GM21367 (cell line): ENCODE measurements around the gene DGKD.
A peak's percentile ranks its signal among the peaks of the same experiment; 100 is the strongest.

ENCODE experiments used
- ATAC-seq: cut with Tn5 transposase; IDR thresholded peaks from one replicate; pipeline ENCODE4 v1.9.1; 2021; ENCODE audit not compliant: unreplicated experiment

Gene DGKD

DNA sequence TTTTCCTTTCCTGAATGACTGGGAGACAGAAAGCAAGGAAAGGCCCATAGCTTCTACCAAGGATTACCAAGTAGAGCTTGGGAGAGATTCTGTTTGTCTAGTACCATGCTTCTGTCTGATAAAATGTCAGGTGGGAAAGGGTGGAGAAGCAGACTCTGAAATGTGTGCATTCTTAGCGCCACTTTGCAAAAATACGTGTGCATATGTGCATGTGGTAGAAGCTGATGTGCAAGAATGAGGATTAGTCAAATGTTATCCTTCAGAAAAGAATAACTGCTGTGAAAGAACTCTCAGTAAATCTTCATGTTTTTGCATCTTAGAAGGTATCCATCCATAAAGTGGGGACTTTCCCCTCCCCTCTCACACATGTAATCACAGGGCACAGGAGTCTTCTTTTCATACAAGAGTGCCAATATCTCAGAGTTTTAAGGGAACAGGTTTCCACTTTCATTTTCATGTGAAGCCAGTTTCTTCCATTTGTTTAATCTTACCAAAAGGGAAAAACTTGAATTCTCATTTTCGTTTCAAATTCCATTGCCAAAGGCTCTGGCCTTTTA, 15.4 kb upstream of the DGKD start:
- no peak for ATAC-seq

DNA sequence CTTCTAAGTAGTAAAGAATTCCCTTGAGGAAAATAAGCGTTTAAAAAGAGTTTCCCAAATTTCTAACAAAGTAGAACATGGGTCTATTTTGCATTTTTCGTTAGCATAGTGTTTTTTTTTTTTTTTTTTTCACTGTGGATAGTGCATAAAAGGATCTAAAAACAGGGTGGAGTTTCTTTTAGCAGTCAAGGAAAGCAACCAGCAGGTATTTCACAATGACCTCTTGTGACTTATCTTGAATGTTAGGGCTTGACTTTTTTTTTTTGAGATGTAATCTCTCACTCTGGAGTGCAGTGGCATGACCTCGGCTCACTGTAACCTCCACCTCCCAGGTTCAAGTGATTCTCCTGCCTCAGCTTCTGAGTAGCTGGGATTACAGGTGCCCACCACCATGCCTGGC, 14.9 kb upstream of the DGKD start:
- no peak for ATAC-seq

DNA sequence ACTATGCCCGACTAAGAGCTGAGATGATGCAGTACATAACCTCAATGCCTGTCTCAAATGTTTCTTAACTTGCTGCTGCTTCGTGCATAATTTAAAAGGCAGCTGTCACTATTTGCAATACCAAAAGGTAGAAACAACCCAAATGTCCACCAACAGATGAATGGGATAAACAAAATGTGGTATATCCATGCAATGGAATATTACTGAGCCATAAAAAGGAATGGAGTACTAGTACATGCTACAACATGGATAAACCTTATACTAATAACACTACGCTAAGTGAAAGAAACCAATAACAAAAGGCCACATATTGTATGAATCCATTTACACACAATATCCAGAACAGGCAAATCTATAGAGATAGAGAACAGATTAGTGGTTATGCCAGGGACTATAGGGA, 13.0 kb upstream of the DGKD start:
- no peak for ATAC-seq

DNA sequence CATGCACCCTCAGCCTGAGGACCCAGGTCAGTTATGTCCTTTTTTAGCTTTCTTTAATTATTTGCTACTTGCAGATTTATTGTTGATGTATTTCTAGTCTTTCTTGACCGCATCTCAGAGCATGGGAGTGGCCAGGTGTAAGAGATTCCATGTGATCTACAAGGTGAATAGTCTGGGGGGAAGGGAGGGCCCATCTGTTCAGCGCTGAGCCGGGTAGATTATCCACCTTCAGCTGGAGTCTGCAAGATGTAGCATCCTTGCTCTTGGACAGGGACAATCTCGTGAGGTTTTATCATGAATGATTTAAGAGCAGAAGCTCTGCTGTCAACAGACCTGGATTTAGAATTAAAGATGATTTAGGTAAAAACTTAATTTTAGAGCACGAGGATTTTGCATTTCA, 12.0 kb upstream of the DGKD start:
- no peak for ATAC-seq

DNA sequence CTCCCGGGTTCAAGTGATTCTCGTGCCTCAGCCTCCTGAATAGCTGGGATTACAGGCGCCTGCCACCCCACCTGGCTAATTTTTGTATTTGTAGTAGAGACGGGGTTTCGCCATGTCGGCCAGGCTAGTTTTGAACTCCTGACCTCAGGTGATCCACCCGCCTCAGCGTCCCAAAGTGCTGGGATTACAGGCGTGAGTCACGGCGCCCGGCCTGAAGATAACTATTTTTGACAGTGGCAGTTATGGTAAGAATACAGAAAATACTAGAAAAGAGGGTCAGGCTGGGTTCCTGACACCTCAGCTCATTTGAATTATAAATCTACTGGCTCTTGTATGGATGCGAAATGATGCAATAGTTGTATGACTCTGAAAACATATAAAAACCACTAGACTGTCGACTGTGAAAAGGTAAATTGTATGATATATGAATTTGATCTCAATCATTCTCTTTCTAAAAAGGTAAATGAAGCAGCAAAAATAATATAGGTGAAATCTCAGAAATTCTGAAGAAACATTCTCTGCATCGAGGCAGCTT, 11.1 kb upstream of the DGKD start:
- ATAC-seq, result no peak

DNA sequence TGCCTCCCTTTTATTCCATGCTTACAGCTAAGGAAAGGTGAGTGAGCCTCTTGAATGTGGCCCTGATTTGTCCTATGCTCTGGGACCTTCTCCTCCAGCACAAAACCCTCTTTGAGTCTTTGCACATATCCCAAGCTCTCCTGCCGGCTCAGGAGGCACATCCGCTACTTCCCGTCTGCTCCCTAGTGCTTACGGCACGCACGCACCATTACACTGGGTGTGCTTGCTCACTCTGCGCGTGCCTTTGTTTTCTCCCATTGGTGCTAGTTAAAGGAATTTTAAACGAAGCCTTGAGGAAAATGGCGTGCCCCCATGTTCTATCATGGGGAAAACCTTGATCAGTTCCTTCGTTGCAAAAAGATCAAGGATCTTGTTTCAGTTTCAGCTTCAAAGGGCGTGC, 7.9 kb upstream of the DGKD start:
- ATAC-seq, result no peak

DNA sequence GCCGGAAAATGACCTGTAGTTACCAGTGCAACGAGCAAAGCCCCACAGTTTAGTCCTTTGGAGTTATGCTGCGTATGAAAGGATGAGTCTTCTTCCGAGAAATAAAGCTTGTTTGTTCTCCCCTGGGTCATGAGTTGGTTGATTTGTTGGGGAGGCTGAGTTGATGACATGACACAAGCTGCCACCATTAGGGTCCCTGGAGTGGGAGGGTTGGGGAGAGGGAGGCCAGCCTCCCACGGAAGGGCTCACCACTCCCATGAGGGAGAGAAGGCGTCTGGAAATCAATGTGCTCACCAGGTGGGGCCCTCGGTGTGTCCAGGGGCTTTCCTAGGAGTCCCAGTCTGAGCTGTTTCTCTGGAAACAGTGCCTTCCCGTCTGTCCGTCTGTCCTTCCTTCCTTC, 7.4 kb upstream of the DGKD start:
- ATAC-seq, result no peak

DNA sequence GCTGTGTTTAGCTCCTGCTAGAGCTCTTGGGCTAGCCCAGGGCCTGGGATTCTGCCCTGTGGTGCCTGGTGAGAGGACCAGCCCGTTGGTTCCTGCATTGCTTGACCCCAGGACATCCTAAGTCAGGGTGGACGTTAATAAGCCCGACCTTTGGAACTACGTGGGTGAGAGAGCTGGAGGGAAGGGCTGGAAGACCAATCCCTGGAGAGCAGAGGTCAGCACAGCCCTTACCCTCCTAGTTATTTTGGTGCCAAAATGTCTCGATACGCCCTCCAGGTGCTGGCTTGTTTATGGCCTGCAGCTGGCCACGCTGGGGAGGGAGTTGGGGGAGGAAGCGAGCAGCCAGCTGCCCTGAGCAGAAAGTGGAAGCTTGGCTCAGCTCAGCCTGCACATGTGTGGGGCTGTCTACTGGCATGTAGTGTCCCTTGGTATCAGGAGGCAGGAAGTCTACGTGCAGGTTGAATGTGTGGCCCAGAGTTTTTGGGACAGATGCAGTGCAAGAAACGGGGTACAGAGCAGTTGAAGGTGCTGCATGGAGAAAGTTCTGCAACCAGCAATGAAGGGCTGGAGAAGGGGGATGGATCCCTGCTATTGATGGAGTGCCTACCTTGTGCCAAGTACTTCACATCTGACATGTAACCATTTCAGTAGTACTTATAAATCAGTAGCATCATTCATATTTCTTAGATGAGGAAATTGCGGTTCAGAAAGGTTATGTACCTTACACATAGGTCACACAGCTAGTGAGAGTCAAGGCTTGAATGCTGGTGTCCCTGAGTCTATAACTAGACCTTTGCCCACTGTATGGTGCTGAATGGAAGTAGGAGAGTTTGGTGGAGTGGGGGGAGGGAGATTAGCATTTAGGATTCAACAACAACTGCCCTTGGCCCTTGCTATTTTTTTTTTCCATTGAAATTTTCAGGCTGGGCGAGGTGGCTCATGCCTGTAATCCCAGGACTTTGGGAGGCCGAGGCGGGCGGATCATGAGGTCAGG, 5.0 kb upstream of the DGKD start:
- peak; percentile 52 for ATAC-seq

DNA sequence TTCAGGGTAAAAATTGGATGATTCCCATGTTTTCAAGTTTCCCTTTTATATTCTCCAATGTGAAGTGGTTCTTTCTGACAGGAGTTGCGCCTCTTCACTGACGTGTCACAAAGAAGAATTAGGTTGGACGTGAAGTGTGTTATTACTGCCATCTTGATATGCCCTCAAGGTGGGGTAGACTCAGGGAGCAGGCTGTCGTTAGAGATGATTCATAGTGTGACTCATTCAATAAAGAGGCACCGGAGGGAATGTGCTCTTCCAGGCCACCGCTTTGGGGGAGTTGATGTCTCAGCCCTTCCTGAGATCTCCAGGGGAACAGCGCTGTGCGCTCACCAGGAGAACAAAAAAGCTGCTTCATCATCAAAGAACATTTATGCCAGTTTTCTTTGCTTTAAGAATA, 3.6 kb upstream of the DGKD start:
- ATAC-seq, result no peak

DNA sequence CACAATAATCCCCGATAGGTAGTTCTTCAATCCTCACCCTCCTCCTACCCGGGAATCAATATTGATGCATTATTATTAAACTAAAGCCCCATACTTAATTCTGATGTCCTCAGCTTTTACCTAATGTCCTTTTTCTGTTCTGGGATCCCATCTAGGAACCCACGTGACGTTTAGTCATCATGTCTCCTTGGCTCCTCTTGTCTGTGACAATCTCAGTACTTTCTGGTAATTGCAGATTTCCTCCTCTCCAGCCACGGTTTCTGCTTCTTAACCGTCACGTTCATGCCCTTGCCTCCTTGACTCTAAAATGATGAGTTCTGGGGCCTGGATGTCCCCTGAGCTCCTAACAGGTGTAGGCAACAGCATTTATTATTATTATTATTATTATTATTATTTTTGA, 2.9 kb upstream of the DGKD start:
- no peak for ATAC-seq

DNA sequence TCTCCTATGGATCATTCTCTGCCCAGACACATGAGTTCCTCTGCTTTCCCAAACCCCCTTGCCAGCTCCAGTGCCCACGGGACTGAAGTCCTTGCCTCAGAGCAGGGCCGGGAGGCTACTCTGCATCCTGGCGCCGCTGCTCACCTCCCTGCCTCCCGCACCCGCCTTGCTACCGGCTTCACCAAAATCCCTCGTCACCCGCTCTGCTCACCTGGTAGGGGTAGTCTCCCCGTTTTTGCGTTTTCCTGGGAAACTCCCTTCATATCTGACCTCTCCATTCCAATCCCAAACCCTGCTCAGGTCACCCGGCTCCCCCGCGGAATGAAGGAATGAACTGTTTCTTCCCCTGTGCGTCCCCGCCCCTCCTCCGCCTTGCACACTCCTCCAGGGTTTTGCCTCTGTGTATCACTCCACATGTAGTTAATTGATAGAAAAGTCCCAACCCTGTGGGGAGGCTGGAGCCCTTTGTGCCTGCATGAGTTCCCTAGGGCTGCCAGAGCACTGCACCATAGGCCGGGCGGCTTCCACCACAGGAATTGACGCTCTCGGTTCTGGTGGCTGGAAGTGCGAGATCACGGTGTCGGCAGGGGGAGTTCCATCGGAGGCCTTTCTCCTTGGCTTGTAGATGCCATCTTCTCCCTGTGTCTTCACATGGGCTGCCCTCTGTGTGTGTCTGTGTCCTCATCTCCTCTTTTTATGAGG, 2.0 kb upstream of the DGKD start:
- ATAC-seq, result no peak

DNA sequence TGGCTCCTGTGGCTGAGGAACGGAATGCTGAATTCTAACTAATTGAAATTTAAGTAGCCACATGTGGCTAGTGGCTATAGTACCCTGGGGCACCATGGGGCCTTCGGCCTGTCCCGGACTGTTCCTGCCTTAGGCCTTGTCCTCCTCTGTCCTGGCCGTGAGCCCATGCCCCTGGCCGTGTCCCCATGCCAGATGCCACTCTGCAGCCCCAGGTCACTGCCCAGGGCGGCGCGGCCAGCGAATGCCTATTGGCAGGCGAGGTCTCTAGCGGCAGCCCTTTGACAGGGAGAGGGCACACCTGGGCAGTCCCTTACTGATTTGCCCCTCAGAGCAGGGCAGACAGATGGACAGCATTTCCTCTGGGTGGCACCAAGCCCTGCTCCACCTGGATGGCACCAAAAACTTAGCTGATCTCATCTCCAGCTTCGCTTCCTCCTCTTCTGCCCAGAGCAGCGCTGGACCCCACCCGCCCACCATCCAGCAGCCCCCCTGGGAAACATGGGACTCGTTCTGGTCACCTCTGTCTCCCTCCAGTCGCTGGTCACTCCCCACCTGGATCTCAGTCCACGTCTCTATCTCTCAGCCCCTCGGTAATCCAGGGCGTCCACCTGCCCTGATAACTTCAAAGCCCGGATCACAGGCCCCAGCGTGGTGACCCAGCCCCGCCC, 1.1 kb upstream of the DGKD start:
- ATAC-seq, result no peak

DNA sequence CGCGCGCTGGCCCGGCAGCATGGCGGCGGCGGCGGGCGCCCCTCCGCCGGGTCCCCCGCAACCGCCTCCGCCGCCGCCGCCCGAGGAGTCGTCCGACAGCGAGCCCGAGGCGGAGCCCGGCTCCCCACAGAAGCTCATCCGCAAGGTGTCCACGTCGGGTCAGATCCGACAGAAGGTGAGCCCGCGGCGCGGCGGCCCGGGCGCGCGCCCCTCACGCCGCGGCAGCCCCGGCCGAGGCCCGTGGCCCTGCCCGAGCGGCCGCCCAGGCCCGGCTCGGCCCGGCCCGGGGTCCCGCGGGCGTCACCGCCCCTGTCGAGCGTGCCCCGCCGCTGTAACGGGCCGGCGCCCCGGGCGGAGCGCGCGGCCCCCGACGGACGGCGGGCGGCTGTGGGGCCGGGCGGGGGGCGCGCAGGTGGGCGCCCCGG, 218 bp downstream of the DGKD start:
- no peak for ATAC-seq

DNA sequence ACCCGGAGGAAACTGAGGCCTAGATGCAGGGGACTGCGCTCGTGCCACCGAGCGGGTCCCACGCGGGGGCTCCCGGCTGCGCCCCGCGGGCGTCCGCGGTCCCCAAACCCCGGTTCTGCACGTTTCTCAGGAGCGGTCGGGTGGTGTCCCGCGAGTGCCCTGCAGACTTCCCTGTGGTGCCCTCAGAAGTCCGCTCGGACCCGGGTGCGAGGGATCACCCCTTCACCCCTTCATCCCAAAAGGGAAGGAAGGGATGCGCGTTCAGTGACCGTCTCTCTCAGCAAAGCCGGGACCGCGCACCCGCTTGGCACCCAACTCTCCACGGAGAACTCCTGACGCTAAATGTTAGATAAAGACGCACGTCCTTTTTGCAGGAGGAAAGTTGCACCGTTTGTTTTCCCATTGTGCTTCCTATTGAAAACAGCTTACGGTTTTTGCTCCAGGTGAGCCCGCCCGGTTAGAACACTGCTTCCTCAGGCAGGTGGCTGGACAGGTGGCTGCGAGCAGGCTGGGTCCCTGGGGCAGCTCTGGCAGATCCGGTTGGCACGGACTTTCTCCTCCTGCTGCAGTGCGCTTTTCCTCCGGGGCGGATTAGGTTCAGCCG, 779 bp downstream of the DGKD start:
- no peak for ATAC-seq

DNA sequence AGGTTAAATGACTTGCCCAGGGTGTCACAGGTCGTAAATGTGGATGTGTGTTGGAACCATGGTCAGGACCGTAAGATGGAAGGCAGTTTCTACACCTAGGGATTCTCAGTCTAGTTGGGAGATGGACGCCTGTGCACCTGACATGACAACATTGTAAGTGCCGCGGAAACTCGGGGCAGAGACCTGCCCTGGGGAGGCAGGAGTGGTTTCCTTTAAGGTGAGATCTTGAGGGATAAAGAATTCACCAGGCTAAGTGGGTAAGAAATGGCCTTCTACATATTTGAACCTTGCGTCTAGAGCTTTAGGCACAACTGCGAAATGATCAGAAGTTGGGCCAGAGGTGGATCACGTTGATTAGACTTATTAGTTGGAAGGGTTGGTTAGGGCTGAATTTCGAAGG, 1.6 kb downstream of the DGKD start:
- no peak for ATAC-seq

DNA sequence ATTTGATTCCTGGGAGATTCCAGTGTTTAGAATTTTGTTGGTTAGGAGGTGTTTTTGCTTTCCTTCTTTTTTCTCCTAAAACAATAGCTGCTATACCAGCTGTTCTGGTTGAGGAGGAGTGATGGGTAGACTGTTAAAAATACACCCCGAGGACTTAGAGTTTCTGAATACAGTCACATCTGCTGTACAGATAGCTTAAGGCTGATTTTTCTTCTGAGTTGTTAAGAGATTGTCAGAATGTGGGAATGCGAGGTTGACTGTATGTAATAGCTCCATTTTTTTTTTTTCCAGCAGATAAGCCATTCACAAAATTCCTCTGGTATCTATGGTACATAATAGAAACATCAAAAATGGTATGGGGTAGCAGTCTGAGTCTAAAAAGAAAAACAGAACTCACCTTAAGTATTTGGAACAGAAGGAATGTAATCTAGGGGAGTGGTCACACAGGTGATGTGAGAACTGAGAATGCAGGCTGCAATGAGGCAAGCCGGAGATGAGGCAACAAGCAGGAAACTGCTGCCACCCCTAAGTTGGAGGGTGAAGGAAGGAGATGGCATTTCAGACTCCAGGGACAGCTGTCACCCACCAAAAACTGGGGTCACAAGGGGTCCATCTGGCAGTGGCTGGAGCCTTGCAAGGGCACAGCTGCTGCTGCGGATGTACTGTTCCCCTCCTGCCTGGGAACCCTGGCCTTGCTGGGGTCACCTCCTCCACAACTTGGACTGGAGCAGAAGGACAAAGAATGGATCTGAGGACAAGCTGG, 2.4 kb downstream of the DGKD start:
- ATAC-seq, result no peak

DNA sequence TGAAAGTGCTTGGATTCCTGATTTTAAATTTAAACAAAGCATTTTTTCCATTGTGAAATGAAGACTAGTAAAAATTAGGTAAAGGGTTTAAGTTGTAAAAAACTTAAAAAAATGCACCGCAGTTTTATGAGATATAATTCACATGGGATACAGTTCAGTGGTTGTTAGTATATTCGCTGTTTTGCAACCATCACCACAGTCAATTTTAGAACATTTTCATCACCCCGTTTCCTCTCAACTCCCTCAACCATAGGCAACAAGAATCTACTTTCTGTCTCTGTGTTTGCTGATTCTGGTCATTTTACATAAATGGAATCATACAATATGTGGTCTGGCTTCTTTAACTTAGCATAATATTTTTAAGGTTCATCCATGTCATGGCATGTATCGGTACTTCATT, 4.0 kb downstream of the DGKD start:
- ATAC-seq, result no peak

DNA sequence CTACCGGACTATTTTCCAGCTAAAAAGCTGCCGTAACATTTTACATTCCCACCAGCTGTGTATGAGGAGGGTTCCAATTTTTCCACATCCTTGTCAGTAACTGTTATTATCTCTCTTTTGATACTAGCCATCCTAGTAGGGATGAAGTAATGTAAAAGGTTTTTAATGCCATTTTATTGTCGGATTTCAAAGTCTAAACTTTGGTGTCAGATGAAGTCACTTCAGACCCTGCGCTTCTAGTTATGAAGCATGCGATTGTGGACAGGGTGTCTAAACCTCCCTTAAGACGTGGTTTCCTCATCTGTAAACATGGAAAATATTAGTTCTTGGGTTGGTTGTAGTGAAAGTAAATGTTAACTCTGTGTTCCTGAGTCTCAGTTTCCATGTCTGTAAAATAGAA, 4.7 kb downstream of the DGKD start:
- no peak for ATAC-seq

DNA sequence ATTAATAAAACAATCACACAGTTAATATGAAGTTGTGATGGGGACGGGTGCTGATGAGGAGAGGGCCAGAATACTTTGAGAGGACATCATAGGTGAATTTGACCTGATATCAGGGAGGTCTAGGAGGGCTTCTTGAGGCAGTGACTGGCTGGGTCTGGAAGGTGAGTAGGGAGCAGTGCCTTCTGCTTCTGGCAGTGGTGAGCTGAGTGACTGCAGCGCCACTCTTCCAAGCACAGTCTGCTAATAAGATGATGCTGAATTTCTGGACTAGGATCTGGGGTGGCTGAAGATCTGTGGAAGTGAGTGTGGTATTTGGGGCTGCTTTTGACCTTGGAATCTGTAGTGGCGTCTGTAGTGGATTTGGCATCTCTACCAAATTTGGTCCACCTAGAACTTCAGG, 5.5 kb downstream of the DGKD start:
- no peak for ATAC-seq

DNA sequence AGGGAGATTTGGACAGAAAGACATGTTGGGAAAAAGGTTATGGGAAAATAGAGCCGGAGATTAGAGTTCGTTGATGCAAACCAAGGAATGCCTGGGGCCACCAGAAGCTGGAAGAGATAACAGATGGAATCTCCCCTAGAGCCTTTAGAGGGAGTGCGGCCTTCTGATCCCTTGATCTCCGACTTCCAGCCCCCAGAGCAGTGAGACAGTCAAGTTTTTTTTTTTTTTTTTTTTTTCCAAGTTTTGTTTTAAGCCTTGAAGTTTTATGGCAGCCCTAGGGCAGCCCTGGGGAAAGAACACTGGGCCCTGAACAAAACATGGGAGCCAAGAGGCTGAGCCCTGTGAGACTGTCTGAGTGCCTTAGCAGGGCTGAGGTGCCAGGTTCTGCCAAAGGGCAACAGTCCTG, 6.5 kb downstream of the DGKD start:
- no peak for ATAC-seq
